ENCODE data around the gene UNC79.

The UNC79 gene

GRCh38 chr14:93716746-93717667 is 286.3 kb downstream of the UNC79 start:
- H2BK12ac ChIP-seq (ENCODE audit: low read length), result no peak overlapping the region
- no peak for DNase-seq (ENCODE audit: low spot score)
- no peak overlapping the region for H3K27ac ChIP-seq (replicated peaks; ENCODE audit: low read length)
- no peak overlapping the region for H3K4ac ChIP-seq (ENCODE audit: low read length)
- H4K91ac ChIP-seq (ENCODE audit: low read depth, low read length, poor library complexity), result no peak overlapping the region
- peak overlapping the region; percentile 47 for H3K23ac ChIP-seq (ENCODE audit: low read depth, low read length, poor library complexity)
- H2AK5ac ChIP-seq (ENCODE audit: low read depth, low read length), result peak overlapping the region; percentile 85
- no peak overlapping the region for H3K9ac ChIP-seq (ENCODE audit: low read depth, low read length, poor library complexity)
- whole genome bisulfite sequencing, 2 donors (ENCODE audit: extremely low coverage in 2 of 2, insufficient read length in 2 of 2, insufficient replicate concordance in 1 of 2), result no CpG with 5 or more reads among the region's 14 CpGs
- no peaks in the 10 kb centered on the region for H3K36me3 ChIP-seq (replicated peaks in 1 of 2; ENCODE audit: control insufficient read depth in 2 of 2, insufficient read depth in 2 of 2, low read length in 2 of 2)
- no peaks in the 10 kb centered on the region for H3K79me1 ChIP-seq (ENCODE audit: low read depth, low read length)
- no peak overlapping the region for H3K4me3 ChIP-seq (ENCODE audit: low read length in 2 of 2)
- H3K9me3 ChIP-seq (replicated peaks in 1 of 2; ENCODE audit: control insufficient read depth in 2 of 2, insufficient read depth in 1 of 2, low read depth in 1 of 2, low read length in 2 of 2), result no peaks in the 10 kb centered on the region
- H3K4me1 ChIP-seq (ENCODE audit: control insufficient read depth in 2 of 2, insufficient read depth in 1 of 2, low read depth in 1 of 2, low read length in 2 of 2), result peaks cover 0 to 14% of the 10 kb centered on the region in 2 donors
- peak overlapping the region; percentile 15 for H3K18ac ChIP-seq (ENCODE audit: low read length)
- no peak overlapping the region for H2BK120ac ChIP-seq (ENCODE audit: low read depth, low read length)
- H2BK5ac ChIP-seq (ENCODE audit: low read length), result peak overlapping the region; percentile 1
- no peak overlapping the region for H2AFZ ChIP-seq (ENCODE audit: low read length)
- no peak overlapping the region for H3K4me2 ChIP-seq (ENCODE audit: insufficient read depth, low read length, poor library complexity, severe bottlenecking)
- H2BK15ac ChIP-seq (ENCODE audit: low read length), result peak overlapping the region; percentile 35
- no peaks in the 10 kb centered on the region for H3K27me3 ChIP-seq (ENCODE audit: control insufficient read depth in 3 of 3, insufficient read depth in 3 of 3, low read depth in 1 of 3, low read length in 3 of 3)
- H4K8ac ChIP-seq (ENCODE audit: low read depth, low read length), result no peak overlapping the region
- no peak overlapping the region for H3K14ac ChIP-seq (ENCODE audit: low read length)

- Histone ChIP-seq H3K4me3 (ENCODE audit: low read length in 2 of 2) (no peak overlapping the region), H3K23ac (ENCODE audit: low read depth, low read length, poor library complexity) (peak overlapping the region; percentile 47), H3K27me3 (ENCODE audit: control insufficient read depth in 3 of 3, insufficient read depth in 3 of 3, low read depth in 1 of 3, low read length in 3 of 3) (no peaks in the 10 kb centered on the region), H3K14ac (ENCODE audit: low read length) (no peak overlapping the region), H3K4me1 (ENCODE audit: control insufficient read depth in 2 of 2, insufficient read depth in 1 of 2, low read depth in 1 of 2, low read length in 2 of 2) (peaks cover 0 to 8% of the 10 kb centered on the region in 2 donors), H3K9me3 (replicated peaks in 1 of 2; ENCODE audit: control insufficient read depth in 2 of 2, insufficient read depth in 1 of 2, low read depth in 1 of 2, low read length in 2 of 2) (no peaks in the 10 kb centered on the region), H3K18ac (ENCODE audit: low read length) (no peak overlapping the region), H3K79me1 (ENCODE audit: low read depth, low read length) (no peaks in the 10 kb centered on the region), H3K36me3 (replicated peaks in 1 of 2; ENCODE audit: control insufficient read depth in 2 of 2, insufficient read depth in 2 of 2, low read length in 2 of 2) (peaks cover 0 to 3% of the 10 kb centered on the region in 2 donors), H3K27ac (replicated peaks; ENCODE audit: low read length) (no peak overlapping the region), H2BK5ac (ENCODE audit: low read length) (no peak overlapping the region), H3K4me2 (ENCODE audit: insufficient read depth, low read length, poor library complexity, severe bottlenecking) (no peak overlapping the region), H4K91ac (ENCODE audit: low read depth, low read length, poor library complexity) (no peak overlapping the region), H3K9ac (ENCODE audit: low read depth, low read length, poor library complexity) (no peak overlapping the region), H3K4ac (ENCODE audit: low read length) (no peak overlapping the region), H2BK12ac (ENCODE audit: low read length) (no peak overlapping the region), H4K8ac (ENCODE audit: low read depth, low read length) (no peak overlapping the region), H2BK15ac (ENCODE audit: low read length) (no peak overlapping the region), H2AFZ (ENCODE audit: low read length) (no peak overlapping the region), H2BK120ac (ENCODE audit: low read depth, low read length) (no peak overlapping the region), H2AK5ac (ENCODE audit: low read depth, low read length) (peak overlapping the region; percentile 19)
- no CpG with 5 or more reads among the region's 13 CpGs for WGBS, 2 donors (ENCODE audit: extremely low coverage in 2 of 2, insufficient read length in 2 of 2, insufficient replicate concordance in 1 of 2)
- no peak for DNase-seq (ENCODE audit: low spot score)
Measured at GRCh38 chr14:93717668-93718320, 287.1 kb downstream of the UNC79 start.

DNA sequence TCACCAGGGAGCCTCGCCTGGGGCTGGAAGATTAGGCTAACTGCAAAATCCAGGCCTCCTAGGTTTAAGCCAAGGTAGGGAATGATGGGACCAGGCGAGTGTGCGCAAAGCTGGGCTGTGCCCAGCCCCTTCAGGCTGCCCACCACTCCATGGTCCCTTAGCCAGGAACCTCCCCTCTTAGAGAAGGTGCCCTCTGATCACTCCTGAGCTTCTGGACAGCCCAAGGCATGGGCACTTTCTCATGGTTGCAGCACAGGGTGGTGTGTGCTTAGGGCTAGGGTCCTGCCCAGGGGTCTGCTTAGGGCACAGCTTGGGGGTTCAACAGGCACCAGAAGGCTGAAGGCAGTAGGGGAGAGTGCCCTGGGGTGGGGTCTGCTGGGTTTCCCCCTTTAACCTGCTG is 288.5 kb downstream of the UNC79 start:
- DNase-seq (ENCODE audit: low spot score), result no peak
- no peaks in the 10 kb centered on the region for H3K4me1 ChIP-seq (ENCODE audit: control insufficient read depth in 2 of 2, insufficient read depth in 1 of 2, low read depth in 1 of 2, low read length in 2 of 2)
- H3K4ac ChIP-seq (ENCODE audit: low read length), result no peak overlapping the region
- no peak overlapping the region for H2BK120ac ChIP-seq (ENCODE audit: low read depth, low read length)
- H3K4me2 ChIP-seq (ENCODE audit: insufficient read depth, low read length, poor library complexity, severe bottlenecking), result no peak overlapping the region
- no peaks in the 10 kb centered on the region for H3K27me3 ChIP-seq (ENCODE audit: control insufficient read depth in 3 of 3, insufficient read depth in 3 of 3, low read depth in 1 of 3, low read length in 3 of 3)
- H4K8ac ChIP-seq (ENCODE audit: low read depth, low read length), result no peak overlapping the region
- H3K18ac ChIP-seq (ENCODE audit: low read length), result peak overlapping the region; percentile 67
- no peak overlapping the region for H2AK5ac ChIP-seq (ENCODE audit: low read depth, low read length)
- H3K27ac ChIP-seq (replicated peaks; ENCODE audit: low read length), result no peak overlapping the region
- no peak overlapping the region for H3K23ac ChIP-seq (ENCODE audit: low read depth, low read length, poor library complexity)
- H4K91ac ChIP-seq (ENCODE audit: low read depth, low read length, poor library complexity), result no peak overlapping the region
- no CpG with 5 or more reads among the region's 3 CpGs for WGBS, 2 donors (ENCODE audit: extremely low coverage in 2 of 2, insufficient read length in 2 of 2, insufficient replicate concordance in 1 of 2)
- no peak overlapping the region for H3K9ac ChIP-seq (ENCODE audit: low read depth, low read length, poor library complexity)
- no peak overlapping the region for H3K14ac ChIP-seq (ENCODE audit: low read length)
- no peak overlapping the region for H2BK12ac ChIP-seq (ENCODE audit: low read length)
- no peak overlapping the region for H3K4me3 ChIP-seq (ENCODE audit: low read length in 2 of 2)
- no peak overlapping the region for H2BK15ac ChIP-seq (ENCODE audit: low read length)
- H2BK5ac ChIP-seq (ENCODE audit: low read length), result no peak overlapping the region
- peaks cover 0 to 3% of the 10 kb centered on the region in 2 donors for H3K36me3 ChIP-seq (replicated peaks in 1 of 2; ENCODE audit: control insufficient read depth in 2 of 2, insufficient read depth in 2 of 2, low read length in 2 of 2)
- H3K79me1 ChIP-seq (ENCODE audit: low read depth, low read length), result no peaks in the 10 kb centered on the region
- no peak overlapping the region for H2AFZ ChIP-seq (ENCODE audit: low read length)
- no peaks in the 10 kb centered on the region for H3K9me3 ChIP-seq (replicated peaks in 1 of 2; ENCODE audit: control insufficient read depth in 2 of 2, insufficient read depth in 1 of 2, low read depth in 1 of 2, low read length in 2 of 2)

Measured in neuronal stem cell (in vitro differentiated cells).